ENCODE measurements around the gene GMPS.

GMPS gene

DNA sequence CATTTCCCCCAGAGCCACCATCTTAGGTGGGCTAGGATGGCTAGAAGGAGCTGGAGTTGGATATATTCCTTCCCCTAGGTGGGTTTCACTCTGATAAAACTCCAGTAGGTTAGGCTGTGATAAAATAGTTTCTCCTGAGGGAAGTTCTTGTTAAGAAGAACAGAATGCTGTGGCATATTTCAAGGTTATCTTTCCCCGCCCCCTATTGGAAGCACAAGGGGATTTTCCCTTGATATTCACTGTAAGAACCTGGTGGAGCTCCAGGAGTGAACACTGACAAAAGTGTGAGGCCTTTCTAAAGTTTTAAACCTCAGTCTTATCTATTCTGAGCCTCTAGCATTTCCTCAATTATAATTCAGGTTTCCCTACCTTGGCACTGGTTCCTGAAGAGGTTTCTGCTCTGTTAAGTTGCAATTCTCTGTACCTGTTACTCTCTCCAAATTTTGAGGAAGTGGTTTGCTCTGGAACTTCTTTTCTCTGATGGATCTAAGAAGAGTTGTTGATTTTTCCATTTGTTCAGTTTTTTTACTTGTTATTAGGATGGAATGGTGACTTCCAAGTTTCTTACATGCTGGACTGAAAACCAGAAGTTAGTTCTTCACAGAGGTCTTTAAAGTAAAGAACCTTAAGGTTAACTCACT lies 113.5 kb downstream of the GMPS start:
- no peak overlapping the region for H4K12ac ChIP-seq (ENCODE audit: low read depth, low read length)
- DNase-seq: no peak
- no peak overlapping the region for H3K27ac ChIP-seq (ENCODE audit: low read depth, low read length)
- H3K4me1 ChIP-seq (ENCODE audit: control insufficient read depth in 1 of 2, insufficient read depth in 2 of 2, low read length in 2 of 2): no peaks in the 10 kb centered on the region
- no peaks in the 10 kb centered on the region for H3K36me3 ChIP-seq (ENCODE audit: control insufficient read depth in 1 of 2, insufficient read depth in 2 of 2, low read length in 2 of 2)
- H3K4me2 ChIP-seq (ENCODE audit: low read length): no peak overlapping the region
- H3K9ac ChIP-seq (ENCODE audit: low read length): no peak overlapping the region
- H3K79me1 ChIP-seq (ENCODE audit: low read length): no peaks in the 10 kb centered on the region
- H3K23ac ChIP-seq (ENCODE audit: low read length): no peak overlapping the region
- no peak overlapping the region for H2AFZ ChIP-seq (ENCODE audit: insufficient read depth, low read length, poor library complexity)
- no peaks in the 10 kb centered on the region for H3K9me3 ChIP-seq (ENCODE audit: insufficient read depth, low read depth, low read length)
- no peak overlapping the region for H3K4ac ChIP-seq (ENCODE audit: low read depth, low read length)
- H3K4me3 ChIP-seq (ENCODE audit: low read depth, low read length): no peak overlapping the region
- no peaks in the 10 kb centered on the region for H3K27me3 ChIP-seq (ENCODE audit: insufficient read depth, low read length)
- no peak overlapping the region for H4K8ac ChIP-seq (ENCODE audit: low read depth, low read length)
- H3K14ac ChIP-seq (ENCODE audit: low read length): no peak overlapping the region
- no peak overlapping the region for H3K18ac ChIP-seq (ENCODE audit: low read length)
- H4K91ac ChIP-seq (ENCODE audit: low read depth, low read length): no peak overlapping the region
- no peaks in the 10 kb centered on the region for H3K79me2 ChIP-seq (ENCODE audit: control insufficient read depth, insufficient read depth, low read length, poor library complexity)
- no peak overlapping the region for H2BK120ac ChIP-seq (ENCODE audit: insufficient read depth, low read length, poor library complexity)
- no peak overlapping the region for H2BK12ac ChIP-seq (ENCODE audit: low read length)
- WGBS (ENCODE audit: extremely low coverage, insufficient coverage, insufficient read length): no CpG with 5 or more reads among the region's 1 CpG
- no peak overlapping the region for H2AK5ac ChIP-seq (ENCODE audit: low read length)
- no peak overlapping the region for H2BK5ac ChIP-seq (ENCODE audit: low read depth, low read length, poor library complexity)

DNA sequence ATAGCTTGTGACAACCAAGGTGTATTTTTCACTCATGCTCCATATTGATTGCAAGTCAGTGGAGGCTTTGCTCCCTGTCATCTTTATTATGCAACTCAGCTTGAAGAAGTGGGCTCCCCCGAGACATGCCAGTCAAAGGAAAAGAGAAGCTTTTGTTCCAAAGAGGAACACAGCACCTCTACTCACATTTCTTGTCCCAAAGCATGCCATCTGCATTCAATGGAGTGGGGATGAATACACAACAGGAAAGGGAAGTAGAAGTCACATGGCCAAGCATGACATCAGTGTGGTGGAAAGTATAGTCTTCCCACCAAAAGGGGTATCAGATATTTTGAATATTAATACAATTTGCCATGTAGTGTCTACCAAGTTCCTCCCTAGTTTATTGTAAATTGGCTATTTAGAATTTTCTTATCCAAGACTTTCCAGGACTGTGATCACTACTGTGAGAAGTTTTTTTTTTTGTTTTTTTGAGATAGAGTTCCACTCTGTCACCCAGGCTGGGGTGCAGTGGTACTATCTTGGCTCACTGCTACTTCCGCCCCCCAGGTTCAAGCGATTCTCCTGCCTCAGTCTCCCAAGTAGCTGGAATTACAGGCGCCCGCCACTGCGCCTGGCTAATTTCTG lies 114.5 kb downstream of the GMPS start:
- H3K27me3 ChIP-seq (ENCODE audit: insufficient read depth, low read length): no peaks in the 10 kb centered on the region
- no peaks in the 10 kb centered on the region for H3K4me1 ChIP-seq (ENCODE audit: control insufficient read depth in 1 of 2, insufficient read depth in 2 of 2, low read length in 2 of 2)
- no peak overlapping the region for H2AFZ ChIP-seq (ENCODE audit: insufficient read depth, low read length, poor library complexity)
- H3K36me3 ChIP-seq (ENCODE audit: control insufficient read depth in 1 of 2, insufficient read depth in 2 of 2, low read length in 2 of 2): no peaks in the 10 kb centered on the region
- H3K79me1 ChIP-seq (ENCODE audit: low read length): no peaks in the 10 kb centered on the region
- H3K27ac ChIP-seq (ENCODE audit: low read depth, low read length): no peak overlapping the region
- no peak overlapping the region for H3K18ac ChIP-seq (ENCODE audit: low read length)
- WGBS (ENCODE audit: extremely low coverage, insufficient coverage, insufficient read length): no CpG with 5 or more reads among the region's 6 CpGs
- no peak overlapping the region for H2BK120ac ChIP-seq (ENCODE audit: insufficient read depth, low read length, poor library complexity)
- H4K8ac ChIP-seq (ENCODE audit: low read depth, low read length): no peak overlapping the region
- DNase-seq: no peak
- no peaks in the 10 kb centered on the region for H3K79me2 ChIP-seq (ENCODE audit: control insufficient read depth, insufficient read depth, low read length, poor library complexity)
- no peaks in the 10 kb centered on the region for H3K9me3 ChIP-seq (ENCODE audit: insufficient read depth, low read depth, low read length)
- H3K9ac ChIP-seq (ENCODE audit: low read length): no peak overlapping the region
- H3K4ac ChIP-seq (ENCODE audit: low read depth, low read length): no peak overlapping the region
- H4K91ac ChIP-seq (ENCODE audit: low read depth, low read length): no peak overlapping the region
- H3K4me2 ChIP-seq (ENCODE audit: low read length): no peak overlapping the region
- H3K14ac ChIP-seq (ENCODE audit: low read length): no peak overlapping the region
- H2AK5ac ChIP-seq (ENCODE audit: low read length): no peak overlapping the region
- no peak overlapping the region for H2BK12ac ChIP-seq (ENCODE audit: low read length)
- H3K4me3 ChIP-seq (ENCODE audit: low read depth, low read length): no peak overlapping the region
- no peak overlapping the region for H3K23ac ChIP-seq (ENCODE audit: low read length)
- no peak overlapping the region for H4K12ac ChIP-seq (ENCODE audit: low read depth, low read length)
- H2BK5ac ChIP-seq (ENCODE audit: low read depth, low read length, poor library complexity): no peak overlapping the region

DNA sequence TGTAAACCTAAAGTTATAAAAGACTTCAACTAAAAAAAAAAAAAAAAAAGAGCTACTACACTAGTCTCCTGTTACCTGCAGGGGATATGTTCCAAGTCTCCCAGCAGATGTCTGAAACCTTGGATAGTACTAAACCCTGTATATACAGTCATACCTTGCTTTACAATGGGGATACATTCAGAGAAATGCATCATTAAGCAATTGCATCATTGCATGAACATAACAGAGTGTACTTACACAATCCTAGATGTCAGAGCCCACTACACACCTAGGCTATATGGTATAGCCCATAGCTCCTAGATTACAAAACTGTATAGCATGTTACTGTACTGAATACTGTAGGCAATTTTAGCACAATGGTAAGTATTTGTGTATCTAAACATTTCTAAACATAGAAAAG lies 119.1 kb downstream of the GMPS start:
- Histone ChIP-seq H3K27ac (ENCODE audit: low read depth, low read length) (no peak overlapping the region), H2BK5ac (ENCODE audit: low read depth, low read length, poor library complexity) (no peak overlapping the region), H2BK12ac (ENCODE audit: low read length) (no peak overlapping the region), H3K4me1 (ENCODE audit: control insufficient read depth in 1 of 2, insufficient read depth in 2 of 2, low read length in 2 of 2) (no peaks in the 10 kb centered on the region), H3K18ac (ENCODE audit: low read length) (no peak overlapping the region), H3K9me3 (ENCODE audit: insufficient read depth, low read depth, low read length) (no peaks in the 10 kb centered on the region), H3K36me3 (ENCODE audit: control insufficient read depth in 1 of 2, insufficient read depth in 2 of 2, low read length in 2 of 2) (no peaks in the 10 kb centered on the region), H3K23ac (ENCODE audit: low read length) (no peak overlapping the region), H3K4ac (ENCODE audit: low read depth, low read length) (no peak overlapping the region), H3K79me2 (ENCODE audit: control insufficient read depth, insufficient read depth, low read length, poor library complexity) (no peaks in the 10 kb centered on the region), H2BK120ac (ENCODE audit: insufficient read depth, low read length, poor library complexity) (no peak overlapping the region), H3K4me3 (ENCODE audit: low read depth, low read length) (no peak overlapping the region), H4K91ac (ENCODE audit: low read depth, low read length) (no peak overlapping the region), H2AFZ (ENCODE audit: insufficient read depth, low read length, poor library complexity) (no peak overlapping the region), H4K12ac (ENCODE audit: low read depth, low read length) (no peak overlapping the region), H3K9ac (ENCODE audit: low read length) (no peak overlapping the region), H4K8ac (ENCODE audit: low read depth, low read length) (no peak overlapping the region), H3K27me3 (ENCODE audit: insufficient read depth, low read length) (no peaks in the 10 kb centered on the region), H3K79me1 (ENCODE audit: low read length) (no peaks in the 10 kb centered on the region), H3K14ac (ENCODE audit: low read length) (no peak overlapping the region), H3K4me2 (ENCODE audit: low read length) (no peak overlapping the region), H2AK5ac (ENCODE audit: low read length) (no peak overlapping the region)
- DNase-seq: no peak

GRCh38 chr3:155991212-155991611 lies 120.8 kb downstream of the GMPS start:
- Histone ChIP-seq H3K79me2 (ENCODE audit: control insufficient read depth, insufficient read depth, low read length, poor library complexity) (no peaks in the 10 kb centered on the region), H4K12ac (ENCODE audit: low read depth, low read length) (no peak overlapping the region), H3K9ac (ENCODE audit: low read length) (no peak overlapping the region), H3K18ac (ENCODE audit: low read length) (no peak overlapping the region), H3K23ac (ENCODE audit: low read length) (no peak overlapping the region), H3K9me3 (ENCODE audit: insufficient read depth, low read depth, low read length) (no peaks in the 10 kb centered on the region), H2BK12ac (ENCODE audit: low read length) (no peak overlapping the region), H3K79me1 (ENCODE audit: low read length) (no peaks in the 10 kb centered on the region), H2AFZ (ENCODE audit: insufficient read depth, low read length, poor library complexity) (no peak overlapping the region), H4K91ac (ENCODE audit: low read depth, low read length) (no peak overlapping the region), H3K4me3 (ENCODE audit: low read depth, low read length) (no peak overlapping the region), H3K27me3 (ENCODE audit: insufficient read depth, low read length) (no peaks in the 10 kb centered on the region), H4K8ac (ENCODE audit: low read depth, low read length) (no peak overlapping the region), H2AK5ac (ENCODE audit: low read length) (no peak overlapping the region), H3K27ac (ENCODE audit: low read depth, low read length) (no peak overlapping the region), H3K4me1 (ENCODE audit: control insufficient read depth in 1 of 2, insufficient read depth in 2 of 2, low read length in 2 of 2) (no peaks in the 10 kb centered on the region), H3K14ac (ENCODE audit: low read length) (no peak overlapping the region), H3K36me3 (ENCODE audit: control insufficient read depth in 1 of 2, insufficient read depth in 2 of 2, low read length in 2 of 2) (no peaks in the 10 kb centered on the region), H2BK120ac (ENCODE audit: insufficient read depth, low read length, poor library complexity) (no peak overlapping the region), H3K4ac (ENCODE audit: low read depth, low read length) (no peak overlapping the region), H3K4me2 (ENCODE audit: low read length) (no peak overlapping the region), H2BK5ac (ENCODE audit: low read depth, low read length, poor library complexity) (no peak overlapping the region)
- DNase-seq: no peak
- WGBS (ENCODE audit: extremely low coverage, insufficient coverage, insufficient read length): no CpG with 5 or more reads among the region's 4 CpGs
